ENCODE data around the gene PPP5C. TPM values are rescaled to one million over a fixed set of nuclear protein-coding genes. Genes with fewer than 3 reads are reported as not detected.

PPP5C gene
- total RNA-seq, 1 donor from 2014 or later = 86.0 TPM

GRCh38 chr19:46328079-46328478 lies 18.8 kb upstream of the PPP5C start:
- Mint-ChIP-seq H3K4me3 (ENCODE audit: unreplicated experiment) (no peak overlapping the region), H3K4me1 (ENCODE audit: unreplicated experiment) (peaks cover 1% of the 10 kb centered on the region), H3K9me3 (ENCODE audit: unreplicated experiment) (peaks cover 17% of the 10 kb centered on the region), H3K27me3 (ENCODE audit: unreplicated experiment) (no peaks in the 10 kb centered on the region), H3K36me3 (ENCODE audit: unreplicated experiment) (peaks cover 68% of the 10 kb centered on the region), H3K27ac (ENCODE audit: unreplicated experiment) (no peak overlapping the region)
- no peak for DNase-seq (ENCODE audit: extremely low spot score, unreplicated experiment)
- TF ChIP-seq, protein P1, sequence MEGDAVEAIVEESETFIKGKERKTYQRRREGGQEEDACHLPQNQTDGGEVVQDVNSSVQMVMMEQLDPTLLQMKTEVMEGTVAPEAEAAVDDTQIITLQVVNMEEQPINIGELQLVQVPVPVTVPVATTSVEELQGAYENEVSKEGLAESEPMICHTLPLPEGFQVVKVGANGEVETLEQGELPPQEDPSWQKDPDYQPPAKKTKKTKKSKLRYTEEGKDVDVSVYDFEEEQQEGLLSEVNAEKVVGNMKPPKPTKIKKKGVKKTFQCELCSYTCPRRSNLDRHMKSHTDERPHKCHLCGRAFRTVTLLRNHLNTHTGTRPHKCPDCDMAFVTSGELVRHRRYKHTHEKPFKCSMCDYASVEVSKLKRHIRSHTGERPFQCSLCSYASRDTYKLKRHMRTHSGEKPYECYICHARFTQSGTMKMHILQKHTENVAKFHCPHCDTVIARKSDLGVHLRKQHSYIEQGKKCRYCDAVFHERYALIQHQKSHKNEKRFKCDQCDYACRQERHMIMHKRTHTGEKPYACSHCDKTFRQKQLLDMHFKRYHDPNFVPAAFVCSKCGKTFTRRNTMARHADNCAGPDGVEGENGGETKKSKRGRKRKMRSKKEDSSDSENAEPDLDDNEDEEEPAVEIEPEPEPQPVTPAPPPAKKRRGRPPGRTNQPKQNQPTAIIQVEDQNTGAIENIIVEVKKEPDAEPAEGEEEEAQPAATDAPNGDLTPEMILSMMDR (IDR thresholded peaks at IDR 0.05) = no peak

DNA sequence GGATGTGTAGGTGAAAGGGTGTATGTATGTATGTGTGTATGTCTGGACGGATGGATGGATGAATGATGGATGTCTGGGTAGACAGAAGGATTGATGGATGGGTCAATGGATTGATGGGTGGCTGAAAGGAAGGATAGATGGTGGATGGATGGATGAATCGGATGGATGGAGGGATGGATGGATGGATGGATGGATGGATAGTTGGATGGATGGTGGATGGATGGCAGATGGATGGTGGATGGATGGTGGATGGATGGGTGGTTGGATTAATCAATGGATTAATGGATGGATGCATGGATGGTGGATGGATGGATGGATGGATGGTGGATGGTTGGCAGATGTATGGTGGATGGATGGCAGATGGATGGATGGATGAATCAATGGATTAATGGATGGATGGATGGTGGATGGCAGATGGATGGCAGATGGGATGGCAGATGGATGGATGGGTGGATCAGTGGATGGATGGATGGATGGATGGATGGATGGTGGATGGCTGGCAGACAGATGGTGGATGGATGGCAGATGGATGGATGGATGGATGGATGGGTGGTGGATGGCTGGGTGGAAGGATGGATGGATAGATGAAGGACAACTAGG lies 16.5 kb upstream of the PPP5C start:
- Mint-ChIP-seq H3K36me3 (ENCODE audit: unreplicated experiment) (peaks cover 57% of the 10 kb centered on the region), H3K27ac (ENCODE audit: unreplicated experiment) (no peak overlapping the region), H3K9me3 (ENCODE audit: unreplicated experiment) (peaks cover 15% of the 10 kb centered on the region), H3K4me1 (ENCODE audit: unreplicated experiment) (peaks cover 1% of the 10 kb centered on the region), H3K27me3 (ENCODE audit: unreplicated experiment) (no peaks in the 10 kb centered on the region), H3K4me3 (ENCODE audit: unreplicated experiment) (no peak overlapping the region)
- no peak for DNase-seq (ENCODE audit: extremely low spot score, unreplicated experiment)
- TF ChIP-seq, protein P1 (IDR thresholded peaks at IDR 0.05) = no peak

- no peak for DNase-seq (ENCODE audit: extremely low spot score, unreplicated experiment)
- Mint-ChIP-seq H3K27me3 (ENCODE audit: unreplicated experiment) (no peaks in the 10 kb centered on the region), H3K4me3 (ENCODE audit: unreplicated experiment) (no peak overlapping the region), H3K9me3 (ENCODE audit: unreplicated experiment) (no peaks in the 10 kb centered on the region), H3K4me1 (ENCODE audit: unreplicated experiment) (no peaks in the 10 kb centered on the region), H3K36me3 (ENCODE audit: unreplicated experiment) (peaks cover 41% of the 10 kb centered on the region), H3K27ac (ENCODE audit: unreplicated experiment) (no peak overlapping the region)
- TF ChIP-seq, protein P1 (IDR thresholded peaks at IDR 0.05) = no peak
Measured at GRCh38 chr19:46337487-46337886, 9.4 kb upstream of the PPP5C start.

GRCh38 chr19:46339446-46339845 lies 7.4 kb upstream of the PPP5C start:
- DNase-seq (ENCODE audit: extremely low spot score, unreplicated experiment) = no peak

DNA sequence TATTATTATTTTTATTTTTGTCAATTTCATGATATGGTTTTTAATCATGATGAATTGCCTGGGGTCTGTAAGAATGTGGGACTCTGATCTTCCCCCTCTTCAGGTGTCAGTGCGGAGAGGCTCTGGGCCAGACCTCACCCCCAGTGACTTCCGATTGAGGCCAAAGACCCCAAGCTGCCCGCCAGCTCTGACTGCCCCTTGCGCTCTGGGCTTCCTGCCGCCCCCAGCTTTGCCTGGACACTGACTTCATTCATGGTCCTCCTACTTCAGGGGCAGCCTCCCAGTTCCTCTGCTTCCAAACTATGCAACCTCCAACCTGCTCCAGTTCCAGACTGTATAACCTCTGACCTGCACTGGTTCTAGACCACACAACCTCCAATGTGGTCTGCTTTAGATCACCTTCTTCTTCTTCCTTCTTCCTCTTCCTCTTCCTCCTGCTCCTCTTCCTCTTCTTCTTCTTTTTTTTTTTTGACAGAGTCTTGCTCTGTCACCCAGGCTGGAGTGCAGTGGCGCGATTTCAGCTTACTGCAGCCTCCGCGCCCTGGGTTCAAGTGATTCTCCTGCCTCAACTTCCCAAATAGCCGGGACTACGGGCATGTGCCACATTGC lies 6.7 kb upstream of the PPP5C start:
- Mint-ChIP-seq H3K27ac (ENCODE audit: unreplicated experiment) (no peak overlapping the region), H3K36me3 (ENCODE audit: unreplicated experiment) (peaks cover 38% of the 10 kb centered on the region), H3K9me3 (ENCODE audit: unreplicated experiment) (no peaks in the 10 kb centered on the region), H3K4me3 (ENCODE audit: unreplicated experiment) (no peak overlapping the region), H3K4me1 (ENCODE audit: unreplicated experiment) (peaks cover 2% of the 10 kb centered on the region), H3K27me3 (ENCODE audit: unreplicated experiment) (no peaks in the 10 kb centered on the region)
- TF ChIP-seq, protein P1 (IDR thresholded peaks at IDR 0.05) = no peak
- no peak for DNase-seq (ENCODE audit: extremely low spot score, unreplicated experiment)

More at GRCh38 chr19:46339446-46339845, 7.4 kb upstream of the PPP5C start:
- H3K27me3 Mint-ChIP-seq (ENCODE audit: unreplicated experiment) = no peaks in the 10 kb centered on the region
- no peak overlapping the region for H3K27ac Mint-ChIP-seq (ENCODE audit: unreplicated experiment)
- TF ChIP-seq, protein P1 (IDR thresholded peaks at IDR 0.05) = no peak
- H3K36me3 Mint-ChIP-seq (ENCODE audit: unreplicated experiment) = peaks cover 38% of the 10 kb centered on the region
- peaks cover 2% of the 10 kb centered on the region for H3K4me1 Mint-ChIP-seq (ENCODE audit: unreplicated experiment)
- no peaks in the 10 kb centered on the region for H3K9me3 Mint-ChIP-seq (ENCODE audit: unreplicated experiment)
- H3K4me3 Mint-ChIP-seq (ENCODE audit: unreplicated experiment) = no peak overlapping the region
